Hematopoietic multipotent progenitor cell treated with erythropoietin and hydrocortisone succinate and interleukin-3 and kit ligand, for 8 days (in vitro differentiated cells): ENCODE data around the gene EFCC1.

ENCODE experiments used
- DNase-seq: peaks from one replicate; pipeline ENCODE4 v3.0.0-alpha.2; 2015

EFCC1 gene

GRCh38 chr3:129015388-129016105, 14.4 kb downstream of the EFCC1 start:
- DNase-seq, result peak; percentile 50

- DNase-seq, result no peak
Measured at GRCh38 chr3:129016356-129016719, 15.2 kb downstream of the EFCC1 start.

GRCh38 chr3:129016720-129017483, 15.8 kb downstream of the EFCC1 start:
- DNase-seq, result peak; percentile 94

GRCh38 chr3:129017484-129017899, 16.4 kb downstream of the EFCC1 start:
- no peak for DNase-seq

- no peak for DNase-seq
Measured at GRCh38 chr3:129018271-129018670, 17.2 kb downstream of the EFCC1 start.

- DNase-seq, result no peak
Measured at GRCh38 chr3:129018751-129019150, 17.6 kb downstream of the EFCC1 start.

- no peak for DNase-seq
Measured at GRCh38 chr3:129019266-129019665, 18.2 kb downstream of the EFCC1 start.

- DNase-seq, result no peak
Measured at GRCh38 chr3:129020691-129021090, 19.6 kb downstream of the EFCC1 start.

GRCh38 chr3:129021140-129021551, 20.0 kb downstream of the EFCC1 start:
- DNase-seq, result no peak

- DNase-seq, result peak; percentile 14
Measured at GRCh38 chr3:129022114-129023007, 21.3 kb downstream of the EFCC1 start.

- no peak for DNase-seq
Measured at GRCh38 chr3:129023008-129023358, 21.9 kb downstream of the EFCC1 start.

- DNase-seq, result peak; percentile 49
Measured at GRCh38 chr3:129023909-129024308, 22.8 kb downstream of the EFCC1 start.

GRCh38 chr3:129025108-129025507, 24.0 kb downstream of the EFCC1 start:
- DNase-seq, result no peak

GRCh38 chr3:129025691-129026435, 24.8 kb downstream of the EFCC1 start:
- DNase-seq, result no peak

- peak; percentile 95 for DNase-seq
Measured at GRCh38 chr3:129026728-129027543, 25.8 kb downstream of the EFCC1 start.

- DNase-seq, result no peak
Measured at GRCh38 chr3:129027544-129027880, 26.4 kb downstream of the EFCC1 start.

GRCh38 chr3:129028866-129029265, 27.8 kb downstream of the EFCC1 start:
- no peak for DNase-seq

- DNase-seq, result no peak
Measured at GRCh38 chr3:129030611-129031010, 29.5 kb downstream of the EFCC1 start.

- no peak for DNase-seq
Measured at GRCh38 chr3:129031476-129032215, 30.5 kb downstream of the EFCC1 start.

- no peak for DNase-seq
Measured at GRCh38 chr3:129032716-129033115, 31.6 kb downstream of the EFCC1 start.

GRCh38 chr3:129033151-129033550, 32.0 kb downstream of the EFCC1 start:
- DNase-seq, result no peak
